ENCODE data around the gene WRNIP1. TPM values are rescaled to one million over a fixed set of nuclear protein-coding genes. Genes with fewer than 3 reads are reported as not detected.

WRNIP1 gene
- total RNA-seq, 4 donors from 2014 or later, result 72.3 to 94.7 (median 87.0) TPM

DNA sequence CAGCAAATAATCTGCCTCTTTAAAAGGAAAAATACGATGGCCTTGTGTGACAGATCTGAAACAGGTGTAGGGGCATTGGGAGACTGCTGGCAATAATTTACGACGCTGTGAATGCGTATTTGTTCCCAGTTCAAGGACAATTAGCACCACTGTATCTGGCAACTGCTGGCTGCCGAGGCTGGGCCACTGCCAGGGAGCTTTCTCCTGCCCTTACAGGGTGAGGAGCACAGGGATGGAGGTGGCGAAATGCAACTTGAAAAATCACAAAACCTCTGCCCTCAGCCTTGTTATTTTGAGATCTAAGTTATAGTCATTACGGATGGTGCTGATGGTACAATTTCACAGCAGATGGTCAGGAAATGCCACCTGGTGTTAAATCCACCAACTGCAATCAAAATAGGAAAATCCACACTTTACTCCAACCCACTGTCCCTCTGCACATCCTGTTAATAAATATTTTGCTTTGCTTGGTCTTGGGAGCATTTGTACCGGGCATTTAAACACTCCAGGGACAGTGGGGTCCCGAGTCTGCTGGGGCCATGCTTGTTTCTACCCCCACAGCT lies 20.9 kb upstream of the WRNIP1 start:
- intact Hi-C loops (cut with DNase I; ENCODE audit: low total_unique reads), result no loop called here
- TF ChIP-seq, protein P1, sequence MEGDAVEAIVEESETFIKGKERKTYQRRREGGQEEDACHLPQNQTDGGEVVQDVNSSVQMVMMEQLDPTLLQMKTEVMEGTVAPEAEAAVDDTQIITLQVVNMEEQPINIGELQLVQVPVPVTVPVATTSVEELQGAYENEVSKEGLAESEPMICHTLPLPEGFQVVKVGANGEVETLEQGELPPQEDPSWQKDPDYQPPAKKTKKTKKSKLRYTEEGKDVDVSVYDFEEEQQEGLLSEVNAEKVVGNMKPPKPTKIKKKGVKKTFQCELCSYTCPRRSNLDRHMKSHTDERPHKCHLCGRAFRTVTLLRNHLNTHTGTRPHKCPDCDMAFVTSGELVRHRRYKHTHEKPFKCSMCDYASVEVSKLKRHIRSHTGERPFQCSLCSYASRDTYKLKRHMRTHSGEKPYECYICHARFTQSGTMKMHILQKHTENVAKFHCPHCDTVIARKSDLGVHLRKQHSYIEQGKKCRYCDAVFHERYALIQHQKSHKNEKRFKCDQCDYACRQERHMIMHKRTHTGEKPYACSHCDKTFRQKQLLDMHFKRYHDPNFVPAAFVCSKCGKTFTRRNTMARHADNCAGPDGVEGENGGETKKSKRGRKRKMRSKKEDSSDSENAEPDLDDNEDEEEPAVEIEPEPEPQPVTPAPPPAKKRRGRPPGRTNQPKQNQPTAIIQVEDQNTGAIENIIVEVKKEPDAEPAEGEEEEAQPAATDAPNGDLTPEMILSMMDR (IDR thresholded peaks at IDR 0.05), result no peak
- TF ChIP-seq POLR2A (IDR thresholded peaks at IDR 0.05), result no peak
- 78 to 81% methylated on average over 9 of the region's 9 CpGs for WGBS, 2 donors
- no peak overlapping the region for H3K4me3 ChIP-seq (ENCODE audit: low read depth, poor library complexity, severe bottlenecking)
- DNase-seq (ENCODE audit: low spot score in 2 of 2), result no peak

DNA sequence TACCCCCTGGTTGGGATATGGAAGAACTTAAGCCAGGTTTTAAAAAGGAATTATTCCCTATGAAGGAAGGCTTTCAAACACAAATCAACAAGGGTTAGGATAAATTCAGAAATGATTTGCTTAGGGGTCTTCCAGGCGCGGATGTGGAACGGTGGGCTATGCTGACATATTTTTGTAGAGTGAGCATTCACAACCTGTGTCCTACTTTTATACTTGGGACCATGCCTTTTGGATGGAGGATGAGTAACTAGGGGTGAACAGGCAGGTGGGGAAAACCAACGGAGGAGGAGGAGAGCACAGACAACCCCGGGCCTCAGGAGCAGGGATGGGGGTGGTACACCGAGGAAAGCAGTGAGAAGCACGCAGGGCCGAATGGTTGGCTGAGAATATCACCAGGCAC lies 20.4 kb upstream of the WRNIP1 start:
- H3K4me3 ChIP-seq (ENCODE audit: low read depth, poor library complexity, severe bottlenecking), result no peak overlapping the region
- TF ChIP-seq, protein P1 (IDR thresholded peaks at IDR 0.05), result no peak
- TF ChIP-seq POLR2A (IDR thresholded peaks at IDR 0.05), result no peak
- intact Hi-C loops (cut with DNase I; ENCODE audit: low total_unique reads), result no loop called here
- WGBS, 2 donors, result 79 to 94% methylated on average over 8 of the region's 8 CpGs
- no peak for DNase-seq (ENCODE audit: low spot score in 2 of 2)

DNA sequence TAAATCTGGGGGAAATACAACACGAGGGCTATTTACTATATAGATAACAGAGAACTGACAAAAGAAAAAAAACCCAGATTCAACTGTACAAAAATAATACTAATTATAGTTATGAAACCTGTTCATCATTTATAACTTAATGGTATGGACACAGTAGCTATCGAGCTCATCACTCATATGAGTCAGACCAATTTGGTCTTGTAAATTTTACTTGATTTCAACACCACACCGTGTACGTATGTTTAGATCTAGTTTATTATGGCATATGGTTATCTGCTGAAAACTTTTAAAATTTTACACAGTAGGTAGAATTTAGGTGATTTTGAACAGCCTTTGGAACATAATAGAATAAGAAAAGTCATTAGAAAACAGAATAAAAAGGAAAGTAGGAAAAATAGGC lies 19.9 kb upstream of the WRNIP1 start:
- no peak overlapping the region for H3K4me3 ChIP-seq (ENCODE audit: low read depth, poor library complexity, severe bottlenecking)
- intact Hi-C loops (cut with DNase I; ENCODE audit: low total_unique reads), result no loop called here
- no peak for DNase-seq (ENCODE audit: low spot score in 2 of 2)
- no peak for TF ChIP-seq POLR2A (IDR thresholded peaks at IDR 0.05)
- TF ChIP-seq, protein P1 (IDR thresholded peaks at IDR 0.05), result no peak
- WGBS, 2 donors, result 78 to 84% methylated on average over 4 of the region's 4 CpGs

DNA sequence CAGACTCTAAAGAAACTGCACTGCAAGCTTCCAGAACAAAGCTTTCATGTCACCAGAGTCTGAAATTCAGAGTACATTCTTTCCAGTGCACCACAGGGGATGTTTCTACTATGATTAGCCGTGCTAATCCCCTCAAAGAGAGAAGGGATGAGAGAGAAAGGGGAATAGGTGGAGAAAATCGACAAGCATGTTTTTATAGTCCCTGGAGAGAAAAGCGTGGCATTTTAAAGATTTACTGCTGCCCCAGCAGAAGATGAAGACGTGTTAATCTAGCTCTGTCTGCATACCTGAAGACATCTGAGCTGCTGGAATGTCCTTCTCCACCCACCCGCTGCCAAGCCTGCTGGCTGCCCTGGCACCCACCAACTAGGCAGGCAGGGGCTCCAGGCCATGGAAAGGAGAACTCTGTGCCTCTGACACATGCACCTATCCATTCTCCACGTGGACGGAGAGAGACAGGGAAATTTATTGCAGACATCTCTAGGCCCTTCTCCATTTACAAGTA lies 18.6 kb upstream of the WRNIP1 start:
- no peak for DNase-seq (ENCODE audit: low spot score in 2 of 2)
- TF ChIP-seq POLR2A (IDR thresholded peaks at IDR 0.05), result no peak
- TF ChIP-seq, protein P1 (IDR thresholded peaks at IDR 0.05), result no peak
- intact Hi-C loops (cut with DNase I; ENCODE audit: low total_unique reads), result no loop called here
- no peak overlapping the region for H3K4me3 ChIP-seq (ENCODE audit: low read depth, poor library complexity, severe bottlenecking)
- 71 to 75% methylated on average over 7 of the region's 7 CpGs for WGBS, 2 donors

DNA sequence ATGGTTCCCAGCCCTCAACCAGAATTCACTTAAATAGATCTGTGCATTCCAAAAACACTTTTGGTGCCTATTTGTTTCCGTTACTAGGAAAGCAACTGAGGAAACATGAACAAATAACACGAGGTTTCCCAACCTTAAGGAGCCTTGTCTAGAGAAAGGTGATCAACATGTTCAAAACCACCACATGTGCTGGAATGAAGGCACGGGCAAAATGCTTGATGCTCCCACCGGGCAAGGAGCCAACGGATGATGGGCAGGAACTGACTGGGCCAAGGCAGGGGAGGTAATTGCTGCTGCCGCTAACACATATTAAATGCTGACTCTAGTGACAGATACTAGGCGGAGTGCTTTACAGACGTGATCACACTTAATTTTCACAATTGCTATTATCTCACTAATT lies 17.0 kb upstream of the WRNIP1 start:
- DNase-seq (ENCODE audit: low spot score in 2 of 2), result no peak
- 74 to 78% methylated on average over 8 of the region's 8 CpGs for WGBS, 2 donors
- no peak overlapping the region for H3K4me3 ChIP-seq (ENCODE audit: low read depth, poor library complexity, severe bottlenecking)
- no peak for TF ChIP-seq POLR2A (IDR thresholded peaks at IDR 0.05)
- TF ChIP-seq, protein P1 (IDR thresholded peaks at IDR 0.05), result no peak
- intact Hi-C loops (cut with DNase I; ENCODE audit: low total_unique reads), result no loop called here
